GM18520 (cell line): Measurements from ENCODE around the gene RAB20.
"Not testable (repeated sequence)": the region's sequence is repeated elsewhere in the genome, so short reads cannot be mapped to it uniquely, and the experiment has no call there.

Experiments used
- ATAC-seq: cut with Tn5 transposase; IDR thresholded peaks from one replicate; pipeline ENCODE4 v1.9.1; 2021; ENCODE audit not compliant: unreplicated experiment

RAB20 gene

GRCh38 chr13:110561344-110562035, at the start of gene RAB20:
TSS of gene RAB20 (minus strand) at chr13:110561722. CDS start at chr13:110561519, 203 bp downstream.
- peak; percentile 58 for ATAC-seq

GRCh38 chr13:110610955-110611595, 49.6 kb upstream of the RAB20 start:
- ATAC-seq = peak; percentile 45

GRCh38 chr13:110607675-110608224, 46.2 kb upstream of the RAB20 start:
- no peak for ATAC-seq

DNA sequence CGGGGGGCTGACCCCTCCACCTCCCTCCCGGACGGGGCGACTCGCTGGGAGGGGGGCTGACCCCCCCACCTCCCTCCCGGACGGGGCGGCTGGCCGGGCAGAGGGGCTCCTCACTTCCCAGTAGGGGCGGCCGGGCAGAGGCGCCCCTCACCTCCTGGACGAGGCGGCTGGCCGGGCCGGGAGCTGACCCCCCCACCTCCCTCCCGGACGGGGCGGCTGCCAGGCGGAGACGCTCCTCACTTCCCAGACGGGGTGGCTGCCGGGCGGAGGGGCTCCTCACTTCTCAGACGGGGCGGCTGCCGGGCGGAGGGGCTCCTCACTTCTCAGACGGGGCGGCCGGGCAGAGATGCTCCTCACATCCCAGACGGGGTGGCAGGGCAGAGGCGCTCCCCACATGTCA, 44.8 kb upstream of the RAB20 start:
- ATAC-seq = not testable (repeated sequence)

DNA sequence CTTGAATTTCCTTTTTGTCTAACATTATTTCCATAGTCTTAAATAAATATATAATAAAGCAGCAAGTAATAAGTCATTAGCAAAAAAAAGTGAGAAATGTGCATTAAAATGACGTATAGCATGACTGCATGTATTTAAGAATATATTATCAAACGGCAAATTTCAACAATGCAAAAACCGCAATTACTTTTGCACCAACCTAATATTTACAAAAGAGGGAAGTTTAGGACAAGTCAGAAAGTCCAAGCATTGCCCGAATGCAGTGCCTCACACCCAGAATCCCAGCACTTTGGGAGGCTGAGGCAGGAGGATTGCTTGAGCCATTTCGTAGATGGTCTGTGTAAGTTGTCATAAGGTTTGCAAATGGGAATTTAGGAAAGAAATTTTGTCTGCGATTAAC, 43.6 kb upstream of the RAB20 start:
- no peak for ATAC-seq

GRCh38 chr13:110600980-110601379, 39.5 kb upstream of the RAB20 start:
- ATAC-seq = no peak

- no peak for ATAC-seq
Measured at GRCh38 chr13:110600261-110600819, 38.8 kb upstream of the RAB20 start.

GRCh38 chr13:110597041-110597689, 35.6 kb upstream of the RAB20 start:
- ATAC-seq = no peak

DNA sequence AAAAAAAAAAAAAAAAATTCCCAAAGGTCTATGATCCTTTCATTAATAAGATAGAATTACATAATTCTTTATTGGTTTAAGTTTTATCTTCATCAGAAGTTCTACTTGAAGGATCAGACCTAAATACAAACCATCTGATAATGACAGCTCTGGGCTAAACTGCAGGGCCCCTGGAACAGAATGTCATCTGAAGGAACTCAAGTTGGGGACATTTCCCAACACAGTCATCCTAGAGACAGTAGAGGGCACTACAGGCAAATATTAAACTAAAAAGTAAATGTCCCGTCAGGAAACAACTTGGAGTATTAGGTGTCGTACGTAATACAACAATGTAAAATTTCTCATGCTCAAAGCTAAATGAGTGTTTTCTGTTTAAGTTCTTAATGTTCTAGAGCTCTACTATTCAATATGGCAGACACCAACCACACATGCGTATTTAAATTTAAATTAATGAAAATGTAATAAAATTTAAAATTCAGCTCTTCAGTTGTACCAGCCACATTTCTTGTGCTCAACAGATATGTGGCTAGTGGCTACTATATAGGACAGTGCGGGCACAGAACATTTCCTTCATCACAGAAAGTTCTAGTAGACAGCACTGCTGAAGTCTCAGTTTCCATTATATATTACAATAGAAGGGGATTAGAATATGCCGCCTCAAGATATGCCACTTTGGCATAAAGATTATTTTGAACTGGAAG, 32.1 kb upstream of the RAB20 start:
- ATAC-seq = peak; percentile 77

DNA sequence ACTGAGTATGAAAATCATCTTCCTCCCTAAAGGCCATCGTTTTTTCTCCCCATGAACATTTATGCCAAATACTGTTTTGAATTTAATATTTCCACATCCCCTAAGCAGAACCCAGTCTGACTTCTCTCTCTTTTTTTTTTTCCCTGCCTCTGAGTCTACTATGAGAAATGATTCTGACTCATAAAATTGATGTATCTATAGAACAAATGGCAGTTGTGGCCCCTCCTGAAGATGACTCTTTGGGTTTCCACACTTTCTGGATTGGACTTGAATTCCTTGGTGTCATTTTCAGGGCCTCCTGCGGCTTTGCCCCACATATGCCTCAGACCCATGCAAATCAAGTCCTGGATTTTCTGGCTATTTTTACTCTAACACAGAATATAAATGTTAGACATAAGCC, 31.1 kb upstream of the RAB20 start:
- ATAC-seq = no peak

DNA sequence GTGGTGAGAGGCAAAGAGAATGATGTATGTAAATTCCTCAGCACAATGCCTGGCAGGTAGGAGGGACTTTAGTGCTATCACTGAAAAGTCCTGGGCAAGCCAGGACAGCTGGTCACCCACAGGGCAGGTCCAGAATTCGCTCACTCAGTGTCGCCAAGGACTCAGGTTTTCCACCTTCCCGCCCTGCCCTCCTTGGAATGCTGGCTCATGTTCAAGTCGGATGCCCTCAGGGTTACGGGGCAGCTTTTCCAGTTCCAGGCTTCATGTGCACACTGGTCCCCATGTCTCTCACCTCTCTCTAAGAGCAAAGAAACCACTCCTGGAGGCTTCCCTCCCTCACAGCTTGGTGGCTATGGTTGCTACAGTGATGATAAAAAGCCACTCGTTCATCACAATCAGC, 29.1 kb upstream of the RAB20 start:
- ATAC-seq = no peak

GRCh38 chr13:110589793-110590390, 28.4 kb upstream of the RAB20 start:
- ATAC-seq = no peak

DNA sequence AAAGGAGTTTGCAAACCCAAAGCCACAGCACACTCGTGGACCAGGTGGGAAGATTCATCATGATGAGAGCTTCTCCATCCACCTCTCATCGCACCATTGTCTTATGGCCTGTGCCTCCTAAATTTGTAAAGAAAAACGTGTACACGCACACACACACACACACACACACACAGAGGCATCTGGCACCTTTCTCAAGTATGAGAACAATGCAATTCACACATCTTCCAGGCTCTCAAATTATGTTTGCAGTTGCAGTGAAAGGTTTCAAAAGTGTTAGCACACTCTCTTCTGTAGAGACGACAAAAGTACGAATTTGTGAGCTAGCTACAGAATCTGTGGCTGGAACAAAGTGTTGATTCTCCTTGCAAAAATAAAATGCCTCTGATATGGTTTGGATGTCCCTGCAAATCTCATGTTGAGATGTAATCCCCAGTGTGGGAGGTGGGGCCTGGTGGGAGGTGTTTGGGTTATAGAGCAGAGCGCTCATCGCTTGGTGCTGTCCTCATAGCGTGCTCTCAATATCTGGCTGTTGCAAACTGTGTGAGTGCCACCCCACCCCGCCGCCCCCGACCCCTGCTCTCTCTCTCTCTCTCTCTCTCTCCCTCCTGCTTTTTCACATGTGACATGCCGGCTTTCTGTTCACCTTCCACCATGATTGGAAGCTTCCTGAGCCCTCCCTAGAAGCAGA, 21.8 kb upstream of the RAB20 start:
- ATAC-seq = no peak

- no peak for ATAC-seq
Measured at GRCh38 chr13:110582421-110582954, 21.0 kb upstream of the RAB20 start.

DNA sequence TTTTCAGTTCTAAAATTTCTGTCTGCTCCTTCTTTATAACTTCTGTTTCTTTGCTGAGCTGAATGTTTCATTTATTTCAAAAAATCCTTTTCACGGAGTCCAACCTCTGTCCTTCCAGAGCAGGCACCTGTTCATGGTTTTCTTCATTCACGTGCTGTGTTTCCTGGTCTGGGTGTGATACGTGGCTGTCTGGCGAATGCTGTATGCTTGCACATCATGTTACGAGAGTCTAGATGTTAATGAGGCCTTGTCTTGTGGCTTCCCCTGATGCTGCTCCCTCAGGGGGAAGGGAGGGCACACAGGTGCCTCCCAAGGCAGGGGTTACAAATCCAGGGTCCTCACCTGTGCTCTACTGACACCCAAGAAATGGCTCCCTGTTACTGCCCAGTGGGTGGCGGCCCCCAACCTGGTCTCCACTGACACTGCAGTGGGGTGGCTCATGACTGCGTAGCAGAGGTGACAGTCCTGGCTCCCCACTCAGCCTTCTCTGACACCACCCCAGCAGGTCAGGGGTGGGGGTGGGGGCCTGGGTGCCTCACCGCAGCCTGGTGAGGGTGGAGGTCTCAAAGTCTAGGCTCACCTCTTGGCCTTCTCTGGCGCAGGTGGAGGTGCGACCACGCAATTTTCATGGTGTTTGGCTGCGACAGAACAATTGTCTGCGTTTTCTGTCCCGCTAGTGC, 20.1 kb upstream of the RAB20 start:
- ATAC-seq = no peak

- ATAC-seq = no peak
Measured at GRCh38 chr13:110580800-110581199, 19.3 kb upstream of the RAB20 start.

DNA sequence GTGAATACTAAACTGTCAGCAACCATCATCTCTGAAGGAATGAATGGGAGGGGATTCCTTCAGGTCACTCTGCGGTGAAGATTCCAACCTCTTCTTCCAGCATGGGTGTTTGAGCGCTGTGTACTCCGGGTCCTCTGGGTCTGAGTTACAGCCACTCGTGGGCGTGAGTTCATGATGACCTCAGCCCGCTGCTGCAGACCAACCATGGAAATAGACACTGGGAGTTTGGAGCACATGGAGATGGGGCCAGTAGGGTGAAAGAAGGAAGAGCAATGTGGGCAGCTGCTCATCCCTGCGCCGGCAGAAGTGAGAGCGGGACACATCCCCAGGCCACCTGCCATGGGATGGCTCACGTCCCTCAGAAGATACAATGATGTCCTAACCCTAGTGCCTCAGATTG, 16.8 kb upstream of the RAB20 start:
- no peak for ATAC-seq

DNA sequence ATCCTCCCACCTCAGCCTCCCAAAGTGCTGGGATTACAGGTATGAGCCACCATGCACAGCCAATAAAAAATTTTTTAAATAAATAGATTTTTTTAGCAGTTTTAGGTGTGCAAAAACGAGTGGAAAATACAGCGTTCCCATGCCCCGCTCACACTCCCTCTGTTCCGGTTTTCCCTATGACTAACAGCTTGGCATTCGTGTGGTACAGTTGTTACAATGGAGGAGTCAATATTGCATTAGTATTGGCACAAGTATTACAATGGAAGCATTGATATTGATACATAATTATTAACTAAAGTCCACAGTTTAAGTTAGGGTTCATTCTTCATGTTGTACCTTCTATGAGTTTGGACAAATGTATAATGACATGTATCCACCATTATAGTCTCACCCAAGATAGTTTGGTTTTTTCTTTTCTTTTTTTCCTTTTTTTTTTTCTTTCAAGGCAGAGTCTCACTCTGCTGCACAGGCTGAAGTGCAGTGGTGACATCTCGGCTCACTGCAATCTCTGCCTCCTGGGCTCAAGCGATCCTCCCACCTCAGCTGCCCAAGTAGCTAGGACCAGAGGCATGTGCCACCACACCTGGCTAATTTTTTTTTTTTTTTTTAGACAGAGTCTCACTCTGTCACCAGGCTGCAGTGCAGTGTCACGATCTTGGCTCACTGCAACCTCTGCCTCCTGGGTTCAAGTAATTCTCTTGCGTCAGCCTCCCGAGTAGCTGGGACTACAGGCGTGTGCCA, 15.4 kb upstream of the RAB20 start:
- no peak for ATAC-seq

- no peak for ATAC-seq
Measured at GRCh38 chr13:110576070-110576394, 14.5 kb upstream of the RAB20 start.
